ENCODE results near the gene FYCO1. TPM values are rescaled to one million over a fixed set of nuclear protein-coding genes. Genes with fewer than 3 reads are reported as not detected.

Gene FYCO1
- total RNA-seq, 1 experiment from 2014 or later, result 10.9 TPM

DNA sequence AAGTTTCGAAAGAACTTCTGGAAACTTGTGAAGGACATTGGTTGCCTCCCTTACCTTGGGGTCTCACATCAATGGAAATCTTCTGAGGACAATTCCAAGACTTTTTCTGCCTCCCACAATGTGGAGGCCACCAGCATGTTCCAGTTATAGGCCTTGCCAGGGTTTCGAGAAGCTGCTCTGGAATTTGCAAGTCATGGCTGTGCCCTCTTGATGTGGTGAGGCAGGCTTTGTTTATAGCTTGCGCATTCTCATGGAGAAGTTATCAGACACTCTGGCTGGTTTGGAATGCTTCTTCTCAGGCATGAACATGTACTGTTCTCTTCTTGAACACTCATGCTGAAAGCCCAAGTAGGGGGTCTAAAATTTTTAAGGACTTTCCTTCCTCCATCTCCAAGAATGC lies 48.3 kb downstream of the FYCO1 start:
- Mint-ChIP-seq H3K36me3 (ENCODE audit: insufficient read depth, unreplicated experiment) (peaks cover 9% of the 10 kb centered on the region), H3K4me1 (ENCODE audit: low read depth, unreplicated experiment) (peaks cover 6% of the 10 kb centered on the region), H3K4me3 (ENCODE audit: unreplicated experiment) (no peak overlapping the region), H3K9me3 (ENCODE audit: unreplicated experiment) (no peaks in the 10 kb centered on the region), H3K27ac (ENCODE audit: unreplicated experiment) (no peak overlapping the region), H3K27me3 (ENCODE audit: insufficient read depth, unreplicated experiment) (no peaks in the 10 kb centered on the region)
- no TSS peak for BruUV-seq (replicated peaks)
- POLR2A ChIA-PET, result no interaction called here
- H3K9me3 ChIP-seq, result no peaks in the 10 kb centered on the region
- no peak overlapping the region for H3K4me3 ChIP-seq (ENCODE audit: low read depth, low read length)
- no peak for DNase-seq
- no peaks in the 10 kb centered on the region for H3K27me3 ChIP-seq (replicated peaks; ENCODE audit: control insufficient read depth, insufficient read depth, low read length)
- CTCF ChIA-PET, result interaction anchor here (0.6 kb wide), 1 partner anchor 216 kb away, joined by 6 read pairs; no protein-coding TSS in a partner anchor
- TF ChIP-seq, protein P1, sequence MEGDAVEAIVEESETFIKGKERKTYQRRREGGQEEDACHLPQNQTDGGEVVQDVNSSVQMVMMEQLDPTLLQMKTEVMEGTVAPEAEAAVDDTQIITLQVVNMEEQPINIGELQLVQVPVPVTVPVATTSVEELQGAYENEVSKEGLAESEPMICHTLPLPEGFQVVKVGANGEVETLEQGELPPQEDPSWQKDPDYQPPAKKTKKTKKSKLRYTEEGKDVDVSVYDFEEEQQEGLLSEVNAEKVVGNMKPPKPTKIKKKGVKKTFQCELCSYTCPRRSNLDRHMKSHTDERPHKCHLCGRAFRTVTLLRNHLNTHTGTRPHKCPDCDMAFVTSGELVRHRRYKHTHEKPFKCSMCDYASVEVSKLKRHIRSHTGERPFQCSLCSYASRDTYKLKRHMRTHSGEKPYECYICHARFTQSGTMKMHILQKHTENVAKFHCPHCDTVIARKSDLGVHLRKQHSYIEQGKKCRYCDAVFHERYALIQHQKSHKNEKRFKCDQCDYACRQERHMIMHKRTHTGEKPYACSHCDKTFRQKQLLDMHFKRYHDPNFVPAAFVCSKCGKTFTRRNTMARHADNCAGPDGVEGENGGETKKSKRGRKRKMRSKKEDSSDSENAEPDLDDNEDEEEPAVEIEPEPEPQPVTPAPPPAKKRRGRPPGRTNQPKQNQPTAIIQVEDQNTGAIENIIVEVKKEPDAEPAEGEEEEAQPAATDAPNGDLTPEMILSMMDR (IDR thresholded peaks at IDR 0.05; ENCODE audit: insufficient read depth in 1 of 2, low read depth in 1 of 2, low read length in 1 of 2, severe bottlenecking in 1 of 2, unreplicated experiment in 1 of 2), result no peak
- peaks cover 2% of the 10 kb centered on the region for H3K36me3 ChIP-seq (ENCODE audit: control insufficient read depth, insufficient read depth, low read length)
- intact Hi-C loops (cut with micrococcal nuclease; ENCODE audit: unreplicated experiment), result no loop called here
- no peaks in the 10 kb centered on the region for H3K4me1 ChIP-seq

DNA sequence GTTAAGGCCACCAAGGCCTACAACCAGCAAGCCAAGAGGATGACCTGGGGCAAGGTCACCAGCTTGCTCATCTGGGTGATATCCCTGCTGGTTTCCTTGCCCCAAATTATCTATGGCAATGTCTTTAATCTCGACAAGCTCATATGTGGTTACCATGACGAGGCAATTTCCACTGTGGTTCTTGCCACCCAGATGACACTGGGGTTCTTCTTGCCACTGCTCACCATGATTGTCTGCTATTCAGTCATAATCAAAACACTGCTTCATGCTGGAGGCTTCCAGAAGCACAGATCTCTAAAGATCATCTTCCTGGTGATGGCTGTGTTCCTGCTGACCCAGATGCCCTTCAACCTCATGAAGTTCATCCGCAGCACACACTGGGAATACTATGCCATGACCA lies 48.7 kb downstream of the FYCO1 start:
- CTCF ChIA-PET, result interaction anchor here (0.6 kb wide), 1 partner anchor 217 kb away, joined by 6 read pairs; no protein-coding TSS in a partner anchor
- H3K36me3 ChIP-seq (ENCODE audit: control insufficient read depth, insufficient read depth, low read length), result peaks cover 2% of the 10 kb centered on the region; the same call in 1 of the 2 replicates

GRCh38 chr3:45946307-45946706 lies 49.3 kb downstream of the FYCO1 start:
- no TSS peak for BruUV-seq (replicated peaks)
- no peaks in the 10 kb centered on the region for H3K27me3 ChIP-seq (replicated peaks; ENCODE audit: control insufficient read depth, insufficient read depth, low read length)
- ChIA-PET CTCF (no interaction called here), POLR2A (no interaction called here)
- H3K4me3 Mint-ChIP-seq (ENCODE audit: unreplicated experiment), result no peak overlapping the region
- peaks cover 8% of the 10 kb centered on the region for H3K4me1 Mint-ChIP-seq (ENCODE audit: low read depth, unreplicated experiment)
- H3K4me1 ChIP-seq, result no peaks in the 10 kb centered on the region
- H3K36me3 Mint-ChIP-seq (ENCODE audit: insufficient read depth, unreplicated experiment), result peaks cover 9% of the 10 kb centered on the region
- no peaks in the 10 kb centered on the region for H3K9me3 Mint-ChIP-seq (ENCODE audit: unreplicated experiment)
- intact Hi-C loops (cut with micrococcal nuclease; ENCODE audit: unreplicated experiment), result no loop called here
- no peaks in the 10 kb centered on the region for H3K27me3 Mint-ChIP-seq (ENCODE audit: insufficient read depth, unreplicated experiment)
- TF ChIP-seq, protein P1 (IDR thresholded peaks at IDR 0.05; ENCODE audit: insufficient read depth in 1 of 2, low read depth in 1 of 2, low read length in 1 of 2, severe bottlenecking in 1 of 2, unreplicated experiment in 1 of 2), result no peak
- H3K4me3 ChIP-seq (ENCODE audit: low read depth, low read length), result no peak overlapping the region
- H3K36me3 ChIP-seq (ENCODE audit: control insufficient read depth, insufficient read depth, low read length), result peaks cover 2% of the 10 kb centered on the region; the same call in 1 of the 2 replicates
- no peak overlapping the region for H3K27ac Mint-ChIP-seq (ENCODE audit: unreplicated experiment)
- DNase-seq, result no peak
- no peaks in the 10 kb centered on the region for H3K9me3 ChIP-seq

More for the DNA sequence above, 48.7 kb downstream of the FYCO1 start:
- TF ChIP-seq, protein P1 (IDR thresholded peaks at IDR 0.05; ENCODE audit: insufficient read depth in 1 of 2, low read depth in 1 of 2, low read length in 1 of 2, severe bottlenecking in 1 of 2, unreplicated experiment in 1 of 2), result no peak
- peaks cover 8% of the 10 kb centered on the region for H3K4me1 Mint-ChIP-seq (ENCODE audit: low read depth, unreplicated experiment)
- H3K9me3 Mint-ChIP-seq (ENCODE audit: unreplicated experiment), result no peaks in the 10 kb centered on the region
- Histone ChIP-seq H3K4me1 (no peaks in the 10 kb centered on the region), H3K4me3 (ENCODE audit: low read depth, low read length) (no peak overlapping the region), H3K9me3 (no peaks in the 10 kb centered on the region), H3K27me3 (replicated peaks; ENCODE audit: control insufficient read depth, insufficient read depth, low read length) (no peaks in the 10 kb centered on the region)
- BruUV-seq (replicated peaks), result no TSS peak
- H3K27ac Mint-ChIP-seq (ENCODE audit: unreplicated experiment), result no peak overlapping the region
- peaks cover 9% of the 10 kb centered on the region for H3K36me3 Mint-ChIP-seq (ENCODE audit: insufficient read depth, unreplicated experiment)
- no peak for DNase-seq
- intact Hi-C loops (cut with micrococcal nuclease; ENCODE audit: unreplicated experiment), result no loop called here
- POLR2A ChIA-PET, result no interaction called here
- no peak overlapping the region for H3K4me3 Mint-ChIP-seq (ENCODE audit: unreplicated experiment)
- no peaks in the 10 kb centered on the region for H3K27me3 Mint-ChIP-seq (ENCODE audit: insufficient read depth, unreplicated experiment)
